H1 (cell line): Measurements from ENCODE around the gene ARHGAP23. TPM values are rescaled to one million over a fixed set of nuclear protein-coding genes. Genes with fewer than 3 reads are reported as not detected.

ENCODE experiments used
- CTCF ChIA-PET: fragments of 300-600 bp; sonication (Branson Sonifier 250); formaldehyde crosslinking; loops from one replicate; lab custom pipeline; 2021; ENCODE audit not compliant: partially characterized antibody; lab: Charles Lee
- POLR2A ChIA-PET: fragments of 300-600 bp; sonication (Branson Sonifier 250); formaldehyde crosslinking; loops from one replicate; lab custom pipeline; 2021; ENCODE audit warnings: inconsistent platforms; ENCODE audit not compliant: partially characterized antibody; lab: Charles Lee
- DNase-seq, 2 experiments: peaks; one replicate each; pipeline versions ENCODE4 v3.0.0 to v3.0.0-alpha.2; 2010 to 2022; ENCODE audit warnings: low spot score in 2 of 2, low read depth in 1 of 2, mixed read lengths in 1 of 2
- FAIRE-seq: peaks from 2 replicates; lab custom pipeline; 2011; peaks lifted over from hg19 to GRCh38; lab: Jason Lieb, UNC
- H2AFZ ChIP-seq: 2 replicates; pipeline ENCODE4 v1.8.1; 2012; ENCODE audit warnings: low read length, inconsistent platforms
- H2AK5ac ChIP-seq: 2 replicates; pipeline ENCODE4 v1.6.1; 2013; ENCODE audit warnings: low read depth, low read length
- H2BK120ac ChIP-seq: replicated peaks from 2 replicates; pipeline ENCODE3; 2013; ENCODE audit warnings: low read depth, low read length, inconsistent platforms
- H2BK12ac ChIP-seq: 2 replicates; pipeline ENCODE4 v1.6.1; 2013; ENCODE audit warnings: low read depth, low read length
- H2BK15ac ChIP-seq: 2 replicates; pipeline ENCODE4 v1.6.1; 2013; ENCODE audit warnings: low read length
- H2BK20ac ChIP-seq: 2 replicates; pipeline ENCODE4 v1.6.1; 2013; ENCODE audit warnings: low read length
- H2BK5ac ChIP-seq: 2 replicates; pipeline ENCODE4 v1.6.1; 2013; ENCODE audit warnings: low read depth, low read length
- H3K14ac ChIP-seq: 2 replicates; pipeline ENCODE4 v1.6.1; 2013; ENCODE audit warnings: inconsistent platforms; ENCODE audit not compliant: insufficient read length
- H3K18ac ChIP-seq: 2 replicates; pipeline ENCODE4 v1.6.1; 2013; ENCODE audit warnings: low read length; ENCODE audit errors: extremely low read depth
- H3K23ac ChIP-seq: 2 replicates; pipeline ENCODE4 v1.6.1; 2013; ENCODE audit warnings: inconsistent platforms; ENCODE audit not compliant: insufficient read length
- H3K23me2 ChIP-seq: 2 replicates; pipeline ENCODE4 v1.6.1; 2013; ENCODE audit warnings: low read depth, low read length
- H3K27ac ChIP-seq: 2 replicates; pipeline ENCODE4 v1.6.1; 2011; ENCODE audit warnings: low read depth, low read length, inconsistent platforms
- H3K27me3 ChIP-seq, 4 experiments: replicated peaks in 1 of 4; 1 replicate in 1 of 4; 2 replicates in 3 of 4; pipeline versions ENCODE4 v1.6.1 to v1.8.1; 2011 to 2013; ENCODE audit warnings: low read length in 3 of 4, mild to moderate bottlenecking in 3 of 4, inconsistent platforms in 2 of 4, mixed read lengths in 2 of 4, moderate library complexity in 1 of 4; ENCODE audit not compliant: control insufficient read depth in 3 of 4, insufficient read depth in 3 of 4; ENCODE audit errors: extremely low read depth in 1 of 4
- H3K36me3 ChIP-seq, 4 experiments: 2 replicates each; pipeline versions ENCODE4 v1.6.1 to v1.8.1; 2011 to 2013; ENCODE audit warnings: mild to moderate bottlenecking in 4 of 4, low read length in 3 of 4, moderate library complexity in 2 of 4, control low read depth in 1 of 4, inconsistent platforms in 1 of 4; ENCODE audit not compliant: insufficient read depth in 4 of 4, control insufficient read depth in 2 of 4
- H3K4ac ChIP-seq: replicated peaks from 2 replicates; pipeline ENCODE3; 2013; ENCODE audit warnings: low read length, low read depth, mixed read lengths, inconsistent platforms; ENCODE audit not compliant: insufficient read length
- H3K4me1 ChIP-seq, 4 experiments: replicated peaks in 1 of 4; 1 replicate in 1 of 4; 2 replicates in 3 of 4; pipeline versions ENCODE4 v1.6.1 to v1.8.1; 2011 to 2013; ENCODE audit warnings: low read length in 3 of 4, inconsistent platforms in 2 of 4, mixed read lengths in 1 of 4; ENCODE audit not compliant: insufficient read depth in 4 of 4, control insufficient read depth in 3 of 4
- H3K4me2 ChIP-seq, 2 experiments: 2 replicates each; pipeline versions ENCODE4 v1.6.1 to v1.8.1; 2011 to 2013; ENCODE audit warnings: low read depth in 2 of 2, low read length in 2 of 2, control low read depth in 1 of 2, inconsistent platforms in 1 of 2, mild to moderate bottlenecking in 1 of 2; ENCODE audit not compliant: insufficient read depth in 1 of 2
- H3K4me3 ChIP-seq, 4 experiments: fragments of 200-600, 300-600 bp in 1 of 4; sonication (generic), shearing (Covaris generic), sonication (Bioruptor Twin) in 1 of 4; 2 replicates each; pipeline versions ENCODE4 v1.5.1 to v1.8.1; 2011 to 2016; ENCODE audit warnings: low read length in 4 of 4, low read depth in 3 of 4, control low read depth in 2 of 4, inconsistent platforms in 2 of 4, mild to moderate bottlenecking in 2 of 4, mixed read lengths in 1 of 4, moderate library complexity in 1 of 4; ENCODE audit not compliant: insufficient read depth in 2 of 4; ENCODE audit errors: extremely low read depth in 1 of 4
- H3K56ac ChIP-seq: replicated peaks from 2 replicates; pipeline ENCODE3; 2013; ENCODE audit warnings: low read depth, mild to moderate bottlenecking, mixed read lengths, low read length, inconsistent platforms; ENCODE audit not compliant: insufficient read length
- H3K79me1 ChIP-seq: 2 replicates; pipeline ENCODE4 v1.6.1; 2013; ENCODE audit warnings: low read depth, low read length, control low read depth
- H3K79me2 ChIP-seq, 2 experiments: 2 replicates each; pipeline versions ENCODE4 v1.6.1 to v1.8.1; 2012 to 2013; ENCODE audit warnings: low read length in 2 of 2, mild to moderate bottlenecking in 2 of 2, inconsistent platforms in 1 of 2; ENCODE audit not compliant: insufficient read depth in 2 of 2, control insufficient read depth in 1 of 2
- H3K9ac ChIP-seq, 4 experiments: replicated peaks in 1 of 4; 1 replicate in 1 of 4; 2 replicates in 3 of 4; pipeline versions ENCODE4 v1.6.1 to v1.8.1; 2011 to 2013; ENCODE audit warnings: low read depth in 3 of 4, low read length in 3 of 4, control low read depth in 2 of 4, mild to moderate bottlenecking in 2 of 4, moderate library complexity in 2 of 4, inconsistent platforms in 1 of 4; ENCODE audit errors: extremely low read depth in 1 of 4
- H3K9me3 ChIP-seq, 2 experiments: 2 replicates each; pipeline versions ENCODE4 v1.6.1 to v1.8.1; 2012 to 2013; ENCODE audit warnings: mild to moderate bottlenecking in 2 of 2, moderate library complexity in 2 of 2, control low read depth in 1 of 2, inconsistent platforms in 1 of 2, low read depth in 1 of 2, low read length in 1 of 2, mixed read lengths in 1 of 2; ENCODE audit not compliant: insufficient read depth in 2 of 2
- H4K20me1 ChIP-seq, 2 experiments: replicated peaks in 1 of 2; 2 replicates each; pipeline versions ENCODE3 to v1.8.1; 2011 to 2013; ENCODE audit warnings: inconsistent platforms in 2 of 2, low read length in 2 of 2, mild to moderate bottlenecking in 1 of 2; ENCODE audit not compliant: insufficient read depth in 2 of 2, control insufficient read depth in 1 of 2
- H4K5ac ChIP-seq: 2 replicates; pipeline ENCODE4 v1.6.1; 2013; ENCODE audit warnings: low read length, low read depth, mixed read lengths, inconsistent platforms; ENCODE audit not compliant: insufficient read length
- H4K8ac ChIP-seq: 2 replicates; pipeline ENCODE4 v1.8.0; 2013; ENCODE audit warnings: mild to moderate bottlenecking, moderate library complexity, low read length, inconsistent platforms; ENCODE audit not compliant: insufficient read depth; ENCODE audit errors: extremely low read depth
- H4K91ac ChIP-seq: replicated peaks from 2 replicates; pipeline ENCODE3; 2013; ENCODE audit warnings: low read length, mixed read lengths, inconsistent platforms; ENCODE audit not compliant: insufficient read length
- CREB1 ChIP-seq: IDR thresholded peaks from 2 replicates; pipeline ENCODE4 v1.6.1; 2012; ENCODE audit warnings: inconsistent platforms
- CTCF ChIP-seq, 3 experiments: IDR thresholded peaks; 1 replicate in 2 of 3; 2 replicates in 1 of 3; pipeline versions ENCODE4 v1.5.1 to v1.6.1; 2011; ENCODE audit warnings: low read length in 3 of 3, mild to moderate bottlenecking in 3 of 3, inconsistent platforms in 2 of 3, low read depth in 1 of 3, moderate library complexity in 1 of 3; ENCODE audit not compliant: insufficient read depth in 1 of 3; ENCODE audit errors: control extremely low read depth in 1 of 3
- POU5F1 ChIP-seq: IDR thresholded peaks from 2 replicates; pipeline ENCODE4 v1.6.1; 2011; ENCODE audit warnings: low read depth, mild to moderate bottlenecking, low read length, moderate library complexity
- RAD21 ChIP-seq, 2 experiments: IDR thresholded peaks in 1 of 2; conservative IDR thresholded peaks in 1 of 2; 2 replicates each; pipeline ENCODE4 v1.6.1; 2011; ENCODE audit warnings: low read depth in 2 of 2, low read length in 2 of 2, improper control_type of control experiment in 1 of 2, inconsistent platforms in 1 of 2, mild to moderate bottlenecking in 1 of 2, moderate library complexity in 1 of 2
- RBBP5 ChIP-seq: IDR thresholded peaks from 2 replicates; pipeline ENCODE4 v1.7.1; 2012; ENCODE audit warnings: low read depth, mild to moderate bottlenecking, inconsistent platforms, low read length, moderate library complexity, borderline replicate concordance
- RNF2 ChIP-seq: fragments of 200-900, 300-1000 bp; sonication (generic); IDR thresholded peaks from 2 replicates; pipeline ENCODE4 v1.7.1; 2016; ENCODE audit warnings: borderline replicate concordance, low read depth, mild to moderate bottlenecking, antibody characterized with exemption, low read length; ENCODE audit not compliant: poor library complexity, severe bottlenecking; ENCODE audit errors: missing control alignments
- TAF1 ChIP-seq: IDR thresholded peaks from 2 replicates; pipeline ENCODE4 v1.6.1; 2011; ENCODE audit warnings: mild to moderate bottlenecking, low read depth, low read length
- WGBS, 2 experiments: shearing (Covaris generic) in 1 of 2; methylation state at CpG; one replicate each; pipeline versions ENCODE4 v1.1.6 to v1.1.7; 2013 to 2015; ENCODE audit warnings: low lambda C conversion rate in 2 of 2, mixed read lengths in 2 of 2, inconsistent platforms in 1 of 2, low coverage in 1 of 2, missing lambda C conversion rate in 1 of 2; ENCODE audit not compliant: insufficient replicate concordance in 2 of 2, insufficient coverage in 1 of 2, insufficient read length in 1 of 2; ENCODE audit errors: extremely low coverage in 1 of 2, missing lambda C conversion rate in 1 of 2; 5-methylcytosine and 5-hydroxymethylcytosine counted together
- polyA plus RNA-seq, 7 experiments: library from polyadenylated mRNA; depleted of rRNA in 3 of 7; stranded (reverse) in 5 of 7; unstranded in 2 of 7; fragments of >200 nt in 5 of 7; fragments of 200-250 nt in 2 of 7; gene quantifications; 1 replicate in 5 of 7; 2 replicates in 1 of 7; 4 replicates in 1 of 7; pipeline versions ENCODE4 v1.2.1 to v1.2.3, GENCODE V29; 2011 to 2013; ENCODE audit warnings: missing spikeins in 2 of 7, mixed read lengths in 2 of 7
- total RNA-seq: library from RNA; stranded (reverse); fragmentation: NEBNext Ultra II Directional; extraction: Animal tissue kit (Norgen Biotek cat#: 25700); gene quantifications from 2 replicates; pipeline ENCODE4 v1.2.1, GENCODE V29; 2021

The ARHGAP23 gene
- total and polyA plus RNA-seq, 2 of the 8 experiments (the other 6 are each of a cell fraction or from before 2014, with no cell fraction given): 16.3 to 107 TPM

- peaks cover 4 to 39% of the 10 kb centered on the region in 2 experiments for H4K20me1 ChIP-seq
- no peaks in the 10 kb centered on the region for H3K9me3 ChIP-seq
- peaks cover 0 to 7% (median 0%) of the 10 kb centered on the region in 4 experiments; a peak in 1 of 8 replicates for H3K36me3 ChIP-seq
- no peak overlapping the region for H3K9ac ChIP-seq
- H2BK12ac ChIP-seq: peak overlapping the region; percentile 75; the same call in 1 of the 2 replicates
- DNase-seq: no peak
- H3K27ac ChIP-seq: no peak overlapping the region
- H3K4me3 ChIP-seq: peak overlapping the region in 1 of 4 experiments; percentile 32; a peak in 2 of 8 replicates
- H2AFZ ChIP-seq: no peak overlapping the region
- H3K23me2 ChIP-seq: peaks cover 23% of the 10 kb centered on the region
- no peak overlapping the region for H3K18ac ChIP-seq
- H4K91ac ChIP-seq: no peak overlapping the region
- no peak overlapping the region; the same call in 1 of the 2 replicates for H2BK20ac ChIP-seq
- no peak overlapping the region for H3K23ac ChIP-seq
- H2BK15ac ChIP-seq: no peak overlapping the region
- no peak overlapping the region for H3K14ac ChIP-seq
- no peak overlapping the region for H4K5ac ChIP-seq
- no peak overlapping the region for H2BK5ac ChIP-seq
- no peak overlapping the region for H2BK120ac ChIP-seq
- H3K27me3 ChIP-seq: peaks cover 57 to 85% (median 79%) of the 10 kb centered on the region in 4 experiments
- H3K4ac ChIP-seq: no peak overlapping the region
- no peaks in the 10 kb centered on the region for H3K79me1 ChIP-seq
- no peaks in the 10 kb centered on the region for H3K79me2 ChIP-seq
- H2AK5ac ChIP-seq: no peak overlapping the region
- ChIA-PET POLR2A (interaction anchor here (0.7 to 1.4 kb wide), 7 partner anchors 24 to 108 kb away, joined by 3 to 5 read pairs (median 3); no protein-coding TSS in a partner anchor), CTCF (interaction anchor here (1.0 to 38.1 kb wide), 12 partner anchors 10 to 141 kb away, joined by 3 to 914 read pairs (median 7); partner anchors contain the start of gene SRCIN1)
- no peak for FAIRE-seq
- H3K56ac ChIP-seq: no peak overlapping the region
- H3K4me2 ChIP-seq: peak overlapping the region; percentile 53 to 88
- WGBS, 2 experiments: 5% methylated on average over 77 of the region's 105 CpGs; no CpG with 5 or more reads in 1 of the 2 experiments
- H3K4me1 ChIP-seq: peaks cover 8 to 57% (median 42%) of the 10 kb centered on the region in 4 experiments
- peak overlapping the region; percentile 62; the same call in 1 of the 2 replicates for H4K8ac ChIP-seq
- TF ChIP-seq RBBP5 (no peak), CREB1 (no peak), CTCF (IDR thresholded peaks at IDR 0.05; ENCODE audit: control extremely low read depth in 1 of 3, insufficient read depth in 1 of 3, low read depth in 1 of 3, low read length in 3 of 3) (peak; percentile 29 to 37 (median 35)), RAD21 (IDR thresholded peaks at IDR 0.05 in 1 of 2, conservative IDR thresholded peaks at IDR 0.05 in 1 of 2; ENCODE audit: low read depth in 2 of 2, low read length in 2 of 2) (no peak; a peak in 1 of 4 replicates), TAF1 (no peak), POU5F1 (no peak), RNF2 (peak; percentile 58)
Observed at GRCh38 chr17:38561416-38562214, 133.4 kb downstream of the ARHGAP23 start.
